AG20443 (cell line): ENCODE data around the gene SLC46A2.

ENCODE experiments used
- DNase-seq: peaks from one replicate; pipeline ENCODE4 v3.0.0; 2012; ENCODE audit warnings: low spot score, mixed read lengths

Gene SLC46A2

GRCh38 chr9:112858005-112858404, 32.7 kb downstream of the SLC46A2 start:
- DNase-seq = no peak

DNA sequence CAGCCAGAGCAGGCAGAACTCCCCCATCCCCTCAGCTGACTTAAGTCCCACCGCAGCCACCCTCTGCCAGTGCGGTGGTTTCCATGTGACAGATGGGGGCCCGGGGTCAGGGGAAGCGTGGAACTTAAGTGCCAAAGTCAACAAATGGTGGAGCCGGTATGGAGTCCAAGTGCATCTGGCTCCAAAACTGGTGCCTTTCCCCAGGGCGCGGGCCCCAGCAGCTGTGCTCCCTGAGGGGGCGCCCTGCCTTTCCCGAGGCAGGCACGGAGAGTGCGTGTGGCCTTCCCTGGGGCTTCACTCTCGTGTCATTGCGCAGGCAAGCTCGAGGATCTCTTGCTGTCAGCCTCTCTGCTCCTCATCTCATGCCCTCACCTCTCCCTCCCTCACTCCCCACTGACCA, 33.8 kb downstream of the SLC46A2 start:
- DNase-seq = no peak

- no peak for DNase-seq
Measured at GRCh38 chr9:112856200-112856599, 34.5 kb downstream of the SLC46A2 start.

DNA sequence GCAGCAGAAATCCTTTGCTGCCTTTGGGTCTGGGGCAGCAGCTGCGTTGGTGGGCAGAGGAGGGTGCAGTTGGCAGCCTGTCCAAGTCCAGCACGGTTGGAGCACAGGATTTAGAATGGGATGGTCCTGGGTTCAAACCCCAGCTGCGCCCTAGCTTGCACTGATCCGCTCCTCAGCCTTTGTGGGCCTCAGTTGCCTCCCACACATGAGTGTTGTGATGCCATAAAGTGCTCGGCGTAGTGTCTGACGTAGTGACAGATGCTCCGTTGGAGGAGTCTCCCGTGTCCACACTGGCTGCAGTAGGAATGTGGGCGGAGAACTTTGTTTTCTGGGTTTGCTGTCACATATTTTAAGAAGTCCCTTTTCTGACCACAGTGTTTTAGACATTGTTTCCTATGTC, 36.0 kb downstream of the SLC46A2 start:
- no peak for DNase-seq

DNA sequence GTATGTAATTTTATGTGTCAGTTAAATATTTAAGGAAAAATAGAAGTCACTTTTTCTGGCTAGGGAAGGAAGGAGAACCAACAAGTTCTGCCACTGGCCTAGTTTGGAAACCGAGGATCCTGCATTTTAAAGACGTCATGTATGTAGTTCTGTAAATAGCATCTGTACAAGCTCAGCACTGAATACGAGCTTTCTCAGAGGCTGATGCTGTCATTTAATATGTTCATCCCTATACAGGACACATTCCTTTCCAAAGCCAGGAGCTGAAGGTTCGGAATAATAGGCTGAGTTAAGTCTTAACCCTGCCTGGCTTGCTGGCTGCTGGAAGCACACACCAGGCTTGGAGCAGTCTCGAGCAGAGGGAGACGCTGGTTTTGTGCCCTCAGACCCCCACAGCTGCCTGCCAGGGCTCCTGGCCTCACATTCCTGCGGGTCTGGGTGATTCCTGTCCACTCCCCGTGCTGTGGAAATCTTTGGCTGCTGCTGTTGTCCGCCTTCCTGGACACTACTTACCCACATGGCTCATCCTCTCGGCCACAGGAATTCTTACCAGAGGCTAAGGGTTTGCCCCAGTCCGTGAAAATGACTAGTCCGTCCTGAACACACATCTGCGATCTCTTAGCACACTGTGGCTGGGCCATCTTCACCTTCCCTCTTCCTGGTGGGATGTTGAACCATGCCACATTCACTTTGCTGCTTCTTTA, 36.6 kb downstream of the SLC46A2 start:
- DNase-seq = no peak

GRCh38 chr9:112852741-112853504, 37.8 kb downstream of the SLC46A2 start:
- no peak for DNase-seq

GRCh38 chr9:112850840-112851239, 39.8 kb downstream of the SLC46A2 start:
- no peak for DNase-seq

- DNase-seq = no peak
Measured at GRCh38 chr9:112849363-112849922, 41.2 kb downstream of the SLC46A2 start.

- DNase-seq = no peak
Measured at GRCh38 chr9:112848316-112849151, 42.1 kb downstream of the SLC46A2 start.

DNA sequence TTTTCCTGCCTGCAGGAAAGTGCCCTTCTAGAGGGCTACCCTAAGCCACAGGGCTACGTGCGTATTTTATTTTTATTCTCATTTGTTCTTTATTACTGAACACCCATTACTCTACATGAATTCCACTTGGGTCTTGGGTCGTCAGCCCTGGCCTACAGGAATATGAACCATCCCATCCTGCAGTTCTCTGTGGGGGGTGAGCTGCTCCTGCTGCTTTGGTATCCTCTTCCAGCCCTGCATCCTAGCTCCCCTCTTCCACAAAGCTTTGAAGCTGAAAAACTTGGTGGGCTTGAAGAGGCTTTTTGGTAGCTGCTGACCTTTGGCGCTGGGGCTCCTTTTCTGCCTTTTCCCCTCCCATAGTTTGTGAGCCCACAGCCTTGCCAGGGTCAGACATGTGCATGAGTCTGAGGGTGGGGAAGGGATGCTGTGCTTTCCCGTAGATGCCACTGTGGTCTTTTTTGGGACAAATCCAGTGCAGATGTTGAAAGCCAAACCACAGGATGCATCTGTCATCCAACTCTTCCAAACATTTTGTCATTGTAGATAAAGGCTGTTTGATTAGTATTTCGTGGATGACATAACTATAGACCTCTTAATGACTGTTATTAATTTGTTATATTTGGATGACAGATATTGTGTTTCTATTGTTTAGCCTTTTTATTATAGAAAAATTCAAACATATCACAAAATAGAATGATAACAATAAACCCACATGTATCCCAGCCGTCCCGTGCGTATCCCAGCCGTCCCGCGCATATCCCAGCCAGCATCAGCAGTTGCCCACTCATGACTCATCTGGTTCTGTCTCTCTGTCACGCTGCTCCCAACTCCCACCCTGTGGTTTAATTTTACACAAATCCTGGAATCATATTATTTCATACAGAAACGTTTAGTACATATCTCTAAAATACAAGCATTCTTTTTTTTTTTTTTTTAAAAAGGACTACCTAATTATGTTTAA, 43.9 kb downstream of the SLC46A2 start:
- DNase-seq = peak; percentile 76

- peak; percentile 91 for DNase-seq
Measured at GRCh38 chr9:112844771-112845542, 45.7 kb downstream of the SLC46A2 start.

DNA sequence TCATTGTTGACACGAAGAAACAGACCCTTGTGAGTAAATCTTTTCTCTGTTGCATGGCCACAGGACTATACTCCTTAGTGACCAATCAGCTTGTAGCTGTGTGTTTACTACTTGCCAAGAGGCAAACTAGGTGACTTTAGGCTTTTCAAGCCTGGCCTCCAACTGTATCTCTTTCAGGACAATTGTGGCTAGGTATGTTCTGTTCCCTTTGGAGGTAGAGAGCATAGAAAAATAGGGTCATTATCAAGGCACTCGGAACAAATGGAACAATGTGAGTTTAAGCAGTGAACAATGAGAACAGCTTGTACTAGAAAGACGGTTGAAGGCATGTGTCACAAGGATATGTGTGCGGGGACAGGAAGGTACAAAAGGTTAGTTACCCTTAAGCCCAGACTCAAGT, 48.1 kb downstream of the SLC46A2 start:
- no peak for DNase-seq

DNA sequence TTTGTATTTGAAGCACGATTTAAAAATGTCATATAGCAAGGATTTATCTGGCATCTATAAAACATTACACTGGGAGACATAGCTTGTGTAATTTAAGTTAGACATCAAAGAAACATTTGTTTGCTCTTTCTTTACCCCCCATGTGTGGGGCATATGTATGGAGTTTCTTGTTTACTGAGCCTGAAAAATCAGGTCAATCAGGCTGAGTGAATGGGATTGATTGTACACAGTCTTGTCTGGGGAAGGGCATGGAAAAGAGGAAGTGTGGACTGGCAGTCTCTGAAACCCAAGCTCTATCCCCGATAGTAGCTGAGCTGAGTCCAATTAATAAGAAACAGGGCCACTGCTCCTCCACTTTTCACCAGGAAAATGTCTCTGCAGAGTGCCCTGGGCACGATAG, 49.4 kb downstream of the SLC46A2 start:
- DNase-seq = no peak

DNA sequence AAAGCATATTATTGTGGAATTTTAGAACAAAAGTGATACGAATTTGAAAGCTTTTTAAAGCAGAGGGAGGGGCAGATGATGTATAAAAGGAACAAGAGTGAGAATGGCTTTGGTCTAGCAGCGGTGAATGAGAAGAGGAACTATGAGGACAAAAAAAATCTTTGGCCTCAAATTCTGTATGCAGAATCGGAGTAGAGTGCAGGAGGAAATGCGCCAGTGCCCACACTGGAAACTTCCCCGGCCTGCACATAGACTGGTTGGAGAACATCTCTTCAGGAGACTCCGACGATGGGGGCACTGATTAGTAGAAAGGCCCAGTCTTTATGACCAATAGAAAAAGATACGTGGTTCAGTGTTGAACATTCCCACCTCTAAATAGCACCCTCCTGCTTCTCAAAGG, 51.3 kb downstream of the SLC46A2 start:
- DNase-seq = no peak

- DNase-seq = no peak
Measured at GRCh38 chr9:112838342-112838741, 52.3 kb downstream of the SLC46A2 start.

- no peak for DNase-seq
Measured at GRCh38 chr9:112836394-112836793, 54.3 kb downstream of the SLC46A2 start.

- no peak for DNase-seq
Measured at GRCh38 chr9:112833081-112833480, 57.6 kb downstream of the SLC46A2 start.

GRCh38 chr9:112831969-112832368, 58.7 kb downstream of the SLC46A2 start:
- no peak for DNase-seq

DNA sequence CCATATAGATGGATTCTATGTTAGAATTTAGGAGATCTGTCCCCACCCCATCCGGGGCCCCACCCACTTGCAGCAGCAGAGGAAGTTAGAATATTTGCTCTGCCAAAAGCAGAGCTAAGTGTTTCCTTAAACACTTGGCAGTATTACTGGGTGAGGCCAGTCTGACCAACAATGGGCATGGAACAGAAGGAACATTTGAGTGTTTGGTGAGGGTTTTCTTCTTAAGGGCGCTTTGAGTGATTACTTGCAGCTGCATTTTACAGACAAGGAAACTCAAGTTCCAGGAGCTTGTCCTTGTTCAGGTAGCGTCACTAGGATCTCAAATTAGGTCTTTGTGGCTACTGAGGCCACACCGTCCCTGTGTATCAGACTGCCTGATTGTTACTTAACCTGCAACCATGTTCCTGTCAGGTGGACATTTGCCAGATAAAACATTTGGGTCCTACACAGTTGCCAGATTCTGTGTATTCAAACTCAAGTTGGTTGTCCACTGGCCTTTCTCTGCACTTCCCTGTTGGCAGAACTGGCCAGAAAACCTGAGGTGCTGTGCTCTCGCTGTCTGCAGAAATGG, 59.3 kb downstream of the SLC46A2 start:
- DNase-seq = peak; percentile 50
